Neuron (in vitro differentiated cells): ENCODE measurements around the gene TOLLIP.

Source experiments
- H2AFZ ChIP-seq: one replicate; pipeline ENCODE4 v1.6.1; 2013; ENCODE audit warnings: low read depth, mild to moderate bottlenecking, inconsistent platforms, low read length, moderate library complexity
- H3K27me3 ChIP-seq: one replicate; pipeline ENCODE4 v1.6.1; 2013; ENCODE audit warnings: low read length; ENCODE audit not compliant: insufficient read depth
- H3K36me3 ChIP-seq: one replicate; pipeline ENCODE4 v1.6.1; 2013; ENCODE audit warnings: low read length; ENCODE audit not compliant: insufficient read depth
- H3K4me1 ChIP-seq: one replicate; pipeline ENCODE4 v1.6.1; 2013; ENCODE audit warnings: low read length; ENCODE audit not compliant: insufficient read depth
- H3K4me3 ChIP-seq: 2 replicates; pipeline ENCODE4 v1.5.1; 2013; ENCODE audit warnings: mild to moderate bottlenecking, low read length, moderate library complexity
- H3K9me3 ChIP-seq: one replicate; pipeline ENCODE4 v1.6.1; 2013; ENCODE audit warnings: low read length

The TOLLIP gene

GRCh38 chr11:1232021-1232882, 77.2 kb downstream of the TOLLIP start:
- Histone ChIP-seq H3K9me3 (no peaks in the 10 kb centered on the region), H2AFZ (no peak overlapping the region), H3K27me3 (peaks cover 19% of the 10 kb centered on the region), H3K4me3 (no peak overlapping the region), H3K4me1 (no peaks in the 10 kb centered on the region), H3K36me3 (no peaks in the 10 kb centered on the region)

DNA sequence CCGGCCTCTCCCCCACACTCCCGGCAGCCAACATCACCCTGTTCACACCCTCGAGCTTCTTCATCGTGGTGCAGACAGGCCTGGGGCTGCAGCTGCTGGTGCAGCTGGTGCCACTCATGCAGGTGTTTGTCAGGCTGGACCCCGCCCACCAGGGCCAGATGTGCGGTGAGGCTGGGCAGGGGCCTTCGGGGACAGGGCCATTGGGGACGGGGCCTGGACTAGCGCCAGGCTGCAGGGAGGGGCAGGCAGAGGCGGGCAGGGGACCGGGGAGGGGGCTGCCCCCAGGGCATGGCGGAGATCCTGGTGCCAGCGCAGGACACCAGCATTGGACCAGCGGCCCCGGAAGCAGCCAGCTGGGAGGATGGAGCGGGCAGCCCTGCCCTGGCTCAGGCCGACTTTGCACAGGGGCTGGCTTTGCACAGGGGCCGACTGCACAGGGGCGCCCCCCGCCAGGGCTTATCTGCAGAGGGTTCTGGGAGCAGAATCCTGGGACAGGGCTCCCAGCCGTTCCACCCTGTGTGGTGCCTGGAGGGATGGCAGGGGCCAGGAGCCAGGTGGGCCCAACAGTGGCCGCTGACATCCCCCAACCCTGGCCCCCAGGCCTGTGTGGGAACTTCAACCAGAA, 77.9 kb downstream of the TOLLIP start:
- H3K4me3 ChIP-seq, result no peak overlapping the region
- no peak overlapping the region for H2AFZ ChIP-seq
- no peaks in the 10 kb centered on the region for H3K9me3 ChIP-seq
- no peaks in the 10 kb centered on the region for H3K4me1 ChIP-seq
- H3K27me3 ChIP-seq, result peaks cover 15% of the 10 kb centered on the region
- H3K36me3 ChIP-seq, result no peaks in the 10 kb centered on the region

DNA sequence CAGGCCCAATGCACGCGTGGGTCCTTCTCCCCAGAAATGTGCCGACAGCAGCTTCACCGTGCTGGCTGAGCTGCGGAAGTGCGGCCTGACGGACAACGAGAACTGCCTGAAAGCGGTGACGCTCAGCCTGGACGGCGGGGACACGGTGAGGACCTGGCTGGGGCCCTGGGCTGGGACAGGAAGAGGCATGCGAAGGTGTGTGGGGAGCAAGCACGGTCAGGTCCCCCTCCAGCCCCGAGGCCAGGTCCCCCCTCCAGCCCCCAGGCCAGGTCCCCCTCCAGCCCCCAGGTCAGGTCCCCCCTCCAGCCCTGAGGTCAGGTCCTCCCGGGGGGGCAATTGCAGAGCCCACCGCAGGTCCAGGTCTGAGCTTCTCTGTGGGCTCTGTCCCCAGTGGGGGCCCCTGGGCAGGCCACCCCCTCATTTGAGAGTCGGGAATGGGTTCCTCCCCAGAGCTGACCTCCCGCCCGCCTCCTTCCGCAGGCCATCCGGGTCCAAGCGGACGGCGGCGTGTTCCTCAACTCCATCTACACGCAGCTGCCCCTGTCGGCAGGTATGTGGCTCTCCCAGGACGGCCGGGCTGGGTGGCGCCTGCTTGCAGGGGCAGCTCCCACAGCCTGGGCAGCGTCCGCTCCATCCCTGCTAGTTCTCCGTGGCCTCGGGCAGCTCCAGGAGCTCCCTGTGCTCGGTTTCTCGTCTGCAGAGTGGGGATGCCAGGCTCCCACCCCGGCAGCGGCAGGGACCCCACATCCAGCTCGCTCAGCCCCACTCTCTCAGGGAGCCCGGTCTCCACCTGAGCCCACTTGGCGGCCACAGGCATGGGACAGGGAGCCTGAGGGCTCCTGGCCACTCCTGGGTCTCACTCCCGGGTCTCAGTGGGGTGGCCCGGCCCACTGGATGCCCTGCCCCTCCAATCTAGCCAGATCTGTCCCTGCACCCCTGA, 78.7 kb downstream of the TOLLIP start:
- no peak overlapping the region for H3K4me3 ChIP-seq
- H3K9me3 ChIP-seq, result no peaks in the 10 kb centered on the region

DNA sequence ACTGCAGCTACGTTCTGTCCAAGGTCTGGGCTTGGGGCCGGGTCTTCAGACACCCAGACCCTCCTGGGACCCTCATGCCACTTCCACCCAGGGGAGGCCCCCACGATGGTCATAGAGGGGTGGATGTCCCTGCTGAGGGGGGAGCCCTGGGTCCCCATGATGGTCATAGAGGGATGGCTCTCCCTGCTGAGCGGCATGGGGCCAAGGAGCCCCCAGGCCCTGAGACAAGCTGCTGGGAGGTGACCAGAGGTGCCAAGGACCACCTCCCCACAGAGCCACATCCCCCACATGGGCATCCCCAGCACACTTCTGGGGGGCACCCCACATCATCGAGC, 79.3 kb downstream of the TOLLIP start:
- H3K4me3 ChIP-seq, result no peak overlapping the region
- H3K36me3 ChIP-seq, result no peaks in the 10 kb centered on the region
- H3K27me3 ChIP-seq, result peaks cover 12% of the 10 kb centered on the region
- H2AFZ ChIP-seq, result no peak overlapping the region
- H3K4me1 ChIP-seq, result no peaks in the 10 kb centered on the region
- no peaks in the 10 kb centered on the region for H3K9me3 ChIP-seq

More for the DNA sequence above, 78.7 kb downstream of the TOLLIP start:
- peaks cover 12% of the 10 kb centered on the region for H3K27me3 ChIP-seq
- no peaks in the 10 kb centered on the region for H3K36me3 ChIP-seq
- H3K4me1 ChIP-seq, result no peaks in the 10 kb centered on the region
- no peak overlapping the region for H2AFZ ChIP-seq

DNA sequence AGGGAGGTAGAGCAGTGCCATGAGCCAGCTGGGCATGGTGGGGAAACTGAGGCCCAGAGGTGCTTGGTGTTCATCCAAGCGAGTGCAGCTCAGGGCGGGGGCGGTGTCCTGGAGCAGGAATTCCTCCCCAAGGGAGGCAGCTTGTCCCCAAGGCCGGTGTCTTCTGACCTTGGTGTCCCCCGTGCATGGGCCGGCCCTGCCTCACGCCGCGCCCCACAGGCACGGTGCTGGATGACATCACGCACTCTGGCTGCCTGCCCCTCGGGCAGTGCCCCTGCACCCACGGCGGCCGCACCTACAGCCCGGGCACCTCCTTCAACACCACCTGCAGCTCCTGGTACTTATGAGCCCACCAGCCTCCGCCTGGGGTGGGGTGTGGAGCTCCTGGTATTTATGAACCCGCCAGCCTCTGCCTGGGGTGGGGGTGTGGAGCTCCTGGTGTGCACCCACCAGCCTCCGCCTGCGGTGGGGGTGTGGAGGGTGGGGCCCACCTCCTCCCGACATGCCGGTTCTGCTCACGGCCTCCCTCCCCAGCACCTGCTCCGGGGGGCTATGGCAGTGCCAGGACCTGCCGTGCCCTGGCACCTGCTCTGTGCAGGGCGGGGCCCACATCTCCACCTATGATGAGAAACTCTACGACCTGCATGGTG, 79.8 kb downstream of the TOLLIP start:
- Histone ChIP-seq H3K9me3 (no peaks in the 10 kb centered on the region), H3K4me3 (no peak overlapping the region), H3K36me3 (no peaks in the 10 kb centered on the region), H3K27me3 (peaks cover 12% of the 10 kb centered on the region), H3K4me1 (no peaks in the 10 kb centered on the region), H2AFZ (no peak overlapping the region)

DNA sequence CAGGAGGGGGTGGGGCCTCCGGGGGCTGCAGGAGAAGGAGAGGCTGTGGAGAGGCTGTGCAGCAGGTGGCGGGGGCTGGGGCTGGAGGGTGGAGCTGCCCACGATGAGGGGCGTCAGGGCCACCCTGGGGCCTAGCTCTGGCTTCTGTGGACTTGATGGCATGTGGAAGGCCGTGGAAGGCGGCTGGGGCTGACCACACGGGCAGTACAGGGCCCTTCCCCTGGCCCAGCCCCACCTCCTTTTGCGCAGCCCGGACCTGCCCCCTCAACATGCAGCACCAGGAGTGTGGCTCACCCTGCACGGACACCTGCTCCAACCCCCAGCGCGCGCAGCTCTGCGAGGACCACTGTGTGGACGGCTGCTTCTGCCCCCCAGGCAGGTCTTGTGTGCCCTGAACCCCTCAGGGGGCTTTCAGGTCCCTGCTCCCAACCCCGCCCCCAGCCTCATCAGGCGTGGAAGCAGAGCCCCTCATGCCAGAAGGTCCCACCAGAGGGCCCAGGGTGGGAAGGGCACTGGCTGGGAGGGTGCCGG, 80.4 kb downstream of the TOLLIP start:
- H3K36me3 ChIP-seq, result no peaks in the 10 kb centered on the region
- H3K4me3 ChIP-seq, result no peak overlapping the region
- no peaks in the 10 kb centered on the region for H3K9me3 ChIP-seq
- H3K4me1 ChIP-seq, result no peaks in the 10 kb centered on the region
- peaks cover 12% of the 10 kb centered on the region for H3K27me3 ChIP-seq
- H2AFZ ChIP-seq, result no peak overlapping the region

GRCh38 chr11:1228101-1228821, 81.2 kb downstream of the TOLLIP start:
- Histone ChIP-seq H3K27me3 (peaks cover 12% of the 10 kb centered on the region), H2AFZ (no peak overlapping the region), H3K36me3 (no peaks in the 10 kb centered on the region)

GRCh38 chr11:1227551-1228100, 81.8 kb downstream of the TOLLIP start:
- Histone ChIP-seq H3K27me3 (peaks cover 10% of the 10 kb centered on the region), H3K36me3 (no peaks in the 10 kb centered on the region), H3K4me3 (no peak overlapping the region), H3K4me1 (no peaks in the 10 kb centered on the region), H3K9me3 (no peaks in the 10 kb centered on the region), H2AFZ (no peak overlapping the region)

More at GRCh38 chr11:1228101-1228821, 81.2 kb downstream of the TOLLIP start:
- Histone ChIP-seq H3K9me3 (no peaks in the 10 kb centered on the region), H3K4me1 (no peaks in the 10 kb centered on the region), H3K4me3 (no peak overlapping the region)

DNA sequence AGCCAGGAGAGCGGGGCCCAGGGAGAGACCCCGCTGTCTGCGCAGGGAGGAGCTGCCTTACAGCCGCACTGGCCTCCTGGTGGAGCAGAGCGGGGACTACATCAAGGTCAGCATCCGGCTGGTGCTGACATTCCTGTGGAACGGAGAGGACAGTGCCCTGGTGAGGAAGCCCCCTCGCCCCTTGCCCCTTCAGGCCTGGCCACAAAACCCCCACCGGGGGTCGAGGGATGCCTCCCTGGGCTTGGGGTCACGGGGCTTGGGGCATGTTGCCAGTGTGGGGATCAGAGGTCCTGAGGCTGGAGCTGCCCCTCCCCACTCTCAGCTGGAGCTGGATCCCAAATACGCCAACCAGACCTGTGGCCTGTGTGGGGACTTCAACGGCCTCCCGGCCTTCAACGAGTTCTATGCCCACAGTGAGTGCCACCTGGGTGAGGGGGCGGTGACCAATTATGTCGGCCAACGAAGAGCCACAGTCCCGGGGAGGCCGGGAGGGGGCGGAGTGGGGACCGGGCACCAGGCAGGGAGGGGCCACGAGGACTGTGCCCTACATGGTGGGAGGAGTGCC, 82.4 kb downstream of the TOLLIP start:
- Histone ChIP-seq H3K27me3 (peaks cover 12% of the 10 kb centered on the region), H3K9me3 (no peaks in the 10 kb centered on the region), H2AFZ (no peak overlapping the region), H3K36me3 (no peaks in the 10 kb centered on the region), H3K4me1 (no peaks in the 10 kb centered on the region), H3K4me3 (no peak overlapping the region)

GRCh38 chr11:1226226-1226985, 83.0 kb downstream of the TOLLIP start:
- Histone ChIP-seq H3K4me3 (no peak overlapping the region), H3K4me1 (no peaks in the 10 kb centered on the region), H3K9me3 (no peaks in the 10 kb centered on the region), H2AFZ (no peak overlapping the region), H3K36me3 (no peaks in the 10 kb centered on the region), H3K27me3 (peaks cover 12% of the 10 kb centered on the region)
